Mesothelial cell of epicardium (in vitro differentiated cells): ENCODE results near the gene OLR1. TPM values are rescaled to one million over a fixed set of nuclear protein-coding genes. Genes with fewer than 3 reads are reported as not detected.

ENCODE experiments used
- DNase-seq, 2 experiments: peaks; one replicate each; pipeline ENCODE4 v3.0.0; 2021; ENCODE audit warnings: low spot score in 2 of 2; ENCODE audit not compliant: unreplicated experiment in 2 of 2
- H3K27ac Mint-ChIP-seq: 2 replicates; pipeline ENCODE4 v1.8.0; 2021; ENCODE audit warnings: mixed read lengths
- H3K27me3 Mint-ChIP-seq: 2 replicates; pipeline ENCODE4 v1.8.0; 2021; ENCODE audit warnings: low read depth, mixed read lengths
- H3K36me3 Mint-ChIP-seq: 2 replicates; pipeline ENCODE4 v1.8.0; 2021; ENCODE audit warnings: mixed read lengths
- H3K4me1 Mint-ChIP-seq: 2 replicates; pipeline ENCODE4 v1.8.0; 2021; ENCODE audit warnings: mixed read lengths
- H3K4me3 Mint-ChIP-seq: 2 replicates; pipeline ENCODE4 v1.8.0; 2021; ENCODE audit warnings: mild to moderate bottlenecking, moderate library complexity, mixed read lengths
- H3K9me3 Mint-ChIP-seq: 2 replicates; pipeline ENCODE4 v1.8.0; 2021; ENCODE audit warnings: mixed read lengths
- total RNA-seq: library from RNA; stranded (reverse); gene quantifications from 3 replicates; pipeline ENCODE4 v1.2.1, GENCODE V29; 2021
- TF ChIP-seq, protein P1 (sequence below): fragments of 200-600 bp; sonication (generic); IDR thresholded peaks from one replicate; pipeline ENCODE4 v1.5.0; 2021; ENCODE audit warnings: antibody characterized with exemption; ENCODE audit not compliant: unreplicated experiment

Gene OLR1
- total RNA-seq, 1 donor from 2014 or later, result 1.7 TPM

DNA sequence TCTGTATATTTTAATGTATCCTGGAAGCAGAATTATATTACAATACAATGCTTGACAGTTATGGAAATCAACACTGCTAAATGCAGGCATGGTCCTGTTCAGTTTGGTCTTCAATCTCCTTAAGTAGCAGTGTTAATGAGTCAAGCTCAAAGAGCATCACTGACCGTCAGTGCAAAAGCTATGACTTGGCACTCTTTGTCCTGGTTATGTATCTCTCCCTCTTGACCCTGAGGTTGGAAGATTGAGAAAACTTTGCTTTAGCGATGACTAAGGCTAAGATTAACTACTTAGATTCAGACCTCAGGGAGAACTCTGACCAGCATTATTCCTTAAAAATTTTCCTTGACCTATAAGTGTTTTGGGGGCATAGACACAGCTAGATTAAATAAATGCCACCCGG is 52.9 kb downstream of the OLR1 start:
- DNase-seq, result no peak
- TF ChIP-seq, protein P1, sequence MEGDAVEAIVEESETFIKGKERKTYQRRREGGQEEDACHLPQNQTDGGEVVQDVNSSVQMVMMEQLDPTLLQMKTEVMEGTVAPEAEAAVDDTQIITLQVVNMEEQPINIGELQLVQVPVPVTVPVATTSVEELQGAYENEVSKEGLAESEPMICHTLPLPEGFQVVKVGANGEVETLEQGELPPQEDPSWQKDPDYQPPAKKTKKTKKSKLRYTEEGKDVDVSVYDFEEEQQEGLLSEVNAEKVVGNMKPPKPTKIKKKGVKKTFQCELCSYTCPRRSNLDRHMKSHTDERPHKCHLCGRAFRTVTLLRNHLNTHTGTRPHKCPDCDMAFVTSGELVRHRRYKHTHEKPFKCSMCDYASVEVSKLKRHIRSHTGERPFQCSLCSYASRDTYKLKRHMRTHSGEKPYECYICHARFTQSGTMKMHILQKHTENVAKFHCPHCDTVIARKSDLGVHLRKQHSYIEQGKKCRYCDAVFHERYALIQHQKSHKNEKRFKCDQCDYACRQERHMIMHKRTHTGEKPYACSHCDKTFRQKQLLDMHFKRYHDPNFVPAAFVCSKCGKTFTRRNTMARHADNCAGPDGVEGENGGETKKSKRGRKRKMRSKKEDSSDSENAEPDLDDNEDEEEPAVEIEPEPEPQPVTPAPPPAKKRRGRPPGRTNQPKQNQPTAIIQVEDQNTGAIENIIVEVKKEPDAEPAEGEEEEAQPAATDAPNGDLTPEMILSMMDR, result no peak
- H3K36me3 Mint-ChIP-seq, result no peaks in the 10 kb centered on the region
- peaks cover 5% of the 10 kb centered on the region for H3K9me3 Mint-ChIP-seq
- H3K27me3 Mint-ChIP-seq, result no peaks in the 10 kb centered on the region
- H3K27ac Mint-ChIP-seq, result no peak overlapping the region
- no peaks in the 10 kb centered on the region for H3K4me1 Mint-ChIP-seq
- no peak overlapping the region for H3K4me3 Mint-ChIP-seq

DNA sequence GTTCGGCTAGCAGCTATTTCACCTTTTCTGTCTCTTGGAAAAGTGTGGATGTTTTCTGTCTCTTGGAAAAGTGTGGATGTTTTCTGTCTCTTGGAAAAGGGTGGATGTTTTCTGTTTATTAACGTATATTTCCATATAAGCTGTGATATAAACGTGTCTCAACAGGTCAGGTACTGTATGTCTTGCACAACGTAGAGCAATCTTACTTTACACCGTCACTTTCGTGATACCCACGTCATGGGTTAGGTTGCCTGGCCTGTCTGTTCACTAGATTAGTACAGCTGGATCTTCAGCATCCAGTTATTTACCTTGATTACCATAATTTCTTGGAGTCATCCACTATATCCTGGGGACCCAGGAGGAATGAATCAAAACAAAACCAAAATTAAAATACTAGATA is 56.0 kb downstream of the OLR1 start:
- no peaks in the 10 kb centered on the region for H3K4me1 Mint-ChIP-seq
- H3K27me3 Mint-ChIP-seq, result no peaks in the 10 kb centered on the region
- TF ChIP-seq, protein P1, result no peak
- no peak for DNase-seq
- no peak overlapping the region for H3K27ac Mint-ChIP-seq
- H3K4me3 Mint-ChIP-seq, result no peak overlapping the region
- no peaks in the 10 kb centered on the region for H3K36me3 Mint-ChIP-seq
- peaks cover 14% of the 10 kb centered on the region for H3K9me3 Mint-ChIP-seq

DNA sequence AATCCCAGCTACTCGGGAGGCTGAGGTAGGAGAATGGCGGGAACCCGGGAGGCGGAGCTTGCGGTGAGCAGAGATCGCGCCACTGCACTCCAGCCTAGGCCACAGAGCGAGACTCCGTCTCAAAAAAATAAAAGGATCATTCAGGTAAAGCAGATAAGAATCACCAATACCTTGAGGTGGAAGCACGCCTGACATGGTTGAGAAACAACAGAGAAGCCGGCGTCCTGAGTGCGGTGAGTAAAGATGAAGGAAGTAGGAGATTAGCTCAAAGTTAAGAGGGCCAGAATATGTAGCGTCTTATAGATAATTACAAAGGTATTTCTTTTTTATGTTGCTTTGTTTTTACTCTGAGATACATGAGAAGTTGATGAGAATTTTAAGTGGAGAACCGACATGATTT is 56.6 kb downstream of the OLR1 start:
- no peak overlapping the region for H3K4me3 Mint-ChIP-seq

DNA sequence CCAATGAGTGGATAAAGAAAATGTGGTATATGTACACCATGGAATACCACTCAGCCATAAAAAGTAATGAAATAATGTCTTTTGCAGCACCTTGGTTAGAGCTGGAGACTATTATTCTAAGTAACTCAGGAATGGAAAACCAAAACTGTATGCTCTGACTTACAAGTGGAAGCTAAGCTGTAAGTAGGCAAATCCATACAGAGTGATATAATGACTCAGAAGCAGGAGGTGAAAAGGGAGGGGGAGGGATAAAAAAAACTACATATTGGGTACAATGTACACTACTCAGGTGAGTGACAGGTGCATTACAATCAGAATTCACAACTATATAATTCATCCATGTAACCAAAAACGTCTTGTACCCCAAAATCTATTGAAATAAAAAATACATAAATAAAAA is 58.0 kb downstream of the OLR1 start:
- no peaks in the 10 kb centered on the region for H3K27me3 Mint-ChIP-seq
- H3K4me3 Mint-ChIP-seq, result no peak overlapping the region
- H3K4me1 Mint-ChIP-seq, result no peaks in the 10 kb centered on the region
- H3K27ac Mint-ChIP-seq, result no peak overlapping the region
- DNase-seq, result no peak
- peaks cover 13% of the 10 kb centered on the region for H3K9me3 Mint-ChIP-seq
- H3K36me3 Mint-ChIP-seq, result no peaks in the 10 kb centered on the region
- TF ChIP-seq, protein P1, result no peak

More for the DNA sequence above, 56.6 kb downstream of the OLR1 start:
- no peaks in the 10 kb centered on the region for H3K4me1 Mint-ChIP-seq
- no peak for DNase-seq
- H3K27me3 Mint-ChIP-seq, result no peaks in the 10 kb centered on the region
- H3K9me3 Mint-ChIP-seq, result peaks cover 18% of the 10 kb centered on the region
- no peak overlapping the region for H3K27ac Mint-ChIP-seq
- TF ChIP-seq, protein P1, result no peak
- no peaks in the 10 kb centered on the region for H3K36me3 Mint-ChIP-seq

DNA sequence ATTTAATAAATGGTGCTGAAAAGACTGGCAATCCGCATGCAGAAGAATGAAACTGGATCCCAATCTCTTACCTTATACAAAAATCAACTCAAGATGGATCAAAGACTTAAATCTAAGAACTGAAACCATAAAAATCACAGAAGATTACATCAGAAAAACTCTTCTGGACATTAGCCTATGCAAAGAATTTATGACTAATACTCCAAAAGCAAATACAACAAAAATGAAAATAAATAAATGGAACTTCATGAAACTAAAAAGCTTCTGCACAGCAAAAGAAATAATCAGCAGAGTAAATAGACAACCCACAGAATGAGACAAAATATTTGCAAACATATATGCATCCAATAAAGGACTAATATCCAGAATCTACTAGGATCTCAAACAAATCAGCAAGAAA is 58.9 kb downstream of the OLR1 start:
- no peaks in the 10 kb centered on the region for H3K4me1 Mint-ChIP-seq
- H3K9me3 Mint-ChIP-seq, result peaks cover 15% of the 10 kb centered on the region
- DNase-seq, result no peak
- no peaks in the 10 kb centered on the region for H3K27me3 Mint-ChIP-seq
- H3K27ac Mint-ChIP-seq, result no peak overlapping the region
- H3K36me3 Mint-ChIP-seq, result no peaks in the 10 kb centered on the region
- TF ChIP-seq, protein P1, result no peak
- H3K4me3 Mint-ChIP-seq, result no peak overlapping the region

DNA sequence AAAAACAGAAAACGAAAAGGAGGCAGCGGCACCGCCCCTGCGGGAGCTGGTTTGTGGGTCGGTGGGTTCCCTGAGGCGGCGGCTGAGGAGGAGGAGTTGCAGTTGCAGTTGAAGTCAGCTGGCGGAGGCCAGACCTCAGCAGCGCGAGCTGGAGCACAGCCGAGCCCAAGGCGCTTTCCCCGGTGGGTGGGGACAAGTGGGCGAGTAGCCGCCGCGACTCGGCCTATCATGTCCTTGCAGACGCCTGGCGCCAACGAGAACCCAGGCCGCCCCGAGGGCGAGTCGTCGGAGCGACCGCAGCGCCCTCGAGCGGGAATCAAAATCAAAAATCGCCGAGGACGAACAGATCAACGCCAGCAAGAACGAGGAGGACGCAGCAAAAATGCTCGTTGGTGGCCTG is 60.5 kb downstream of the OLR1 start:
- H3K36me3 Mint-ChIP-seq, result no peaks in the 10 kb centered on the region
- no peak for DNase-seq
- TF ChIP-seq, protein P1, result no peak
- H3K4me3 Mint-ChIP-seq, result no peak overlapping the region
- H3K9me3 Mint-ChIP-seq, result peaks cover 22% of the 10 kb centered on the region
- H3K4me1 Mint-ChIP-seq, result no peaks in the 10 kb centered on the region
- no peaks in the 10 kb centered on the region for H3K27me3 Mint-ChIP-seq
- no peak overlapping the region for H3K27ac Mint-ChIP-seq
